Loucy (cell line): ENCODE data around the gene SDK2.

Experiments
- CTCF ChIP-seq: fragments of 200-600 bp; sonication (generic); conservative IDR thresholded peaks from 2 replicates; pipeline ENCODE4 v1.5.1; 2014; ENCODE audit warnings: mild to moderate bottlenecking, antibody characterized with exemption, low read length
- EZH2phosphoT487 ChIP-seq: fragments of 200-600 bp; IDR thresholded peaks from 2 replicates; pipeline ENCODE4 v1.6.1; 2018; ENCODE audit warnings: antibody characterized with exemption, mild to moderate bottlenecking, moderate library complexity, borderline replicate concordance

GRCh38 chr17:73616873-73617404 lies 27.3 kb downstream of the SDK2 start:
- TF ChIP-seq CTCF (no peak), EZH2phosphoT487 (no peak)
